HEK293 (cell line): ENCODE measurements around the gene EGFLAM.
A peak's percentile ranks its signal among the peaks of the same experiment; 100 is the strongest.

Experiments used
- BCL11A ChIP-seq: fragments of 450-650 bp; formaldehyde crosslinking; IDR thresholded peaks from 2 replicates; pipeline ENCODE4 v1.5.1; 2016; ENCODE audit warnings: low read depth, missing biosample characterization, missing genetic modification characterization
- BCL11B ChIP-seq: fragments of 450-650 bp; formaldehyde crosslinking; IDR thresholded peaks from 2 replicates; pipeline ENCODE4 v1.5.1; 2016; ENCODE audit warnings: low read depth, missing biosample characterization, missing genetic modification characterization
- HOXD13 ChIP-seq: sonication (generic); formaldehyde crosslinking; IDR thresholded peaks from 2 replicates; pipeline ENCODE4 v1.8.0; 2022; ENCODE audit warnings: missing genetic modification reagents, borderline replicate concordance
- IKZF3 ChIP-seq: fragments of 450-650 bp; IDR thresholded peaks from 2 replicates; pipeline ENCODE4 v1.5.0; 2018; ENCODE audit warnings: missing biosample characterization, mild to moderate bottlenecking, missing genetic modification characterization, moderate library complexity
- RBAK ChIP-seq: fragments of 450-650 bp; formaldehyde crosslinking; IDR thresholded peaks from 2 replicates; pipeline ENCODE4 v1.5.1; 2016; ENCODE audit warnings: missing biosample characterization, missing genetic modification characterization
- TCF7L2 ChIP-seq: IDR thresholded peaks from 2 replicates; pipeline ENCODE4 v1.6.1; 2011; ENCODE audit warnings: low read depth, mild to moderate bottlenecking, inconsistent platforms, low read length, moderate library complexity, borderline replicate concordance
- ZBTB7A ChIP-seq: fragments of 450-650 bp; formaldehyde crosslinking; IDR thresholded peaks from 2 replicates; pipeline ENCODE4 v1.5.1; 2016; ENCODE audit warnings: low read depth, missing biosample characterization, missing genetic modification characterization
- ZNF155 ChIP-seq: fragments of 450-650 bp; formaldehyde crosslinking; IDR thresholded peaks from 2 replicates; pipeline ENCODE4 v1.5.1; 2016; ENCODE audit warnings: missing biosample characterization, missing genetic modification characterization
- ZNF19 ChIP-seq: fragments of 450-650 bp; formaldehyde crosslinking; IDR thresholded peaks from 2 replicates; pipeline ENCODE4; 2016; ENCODE audit warnings: missing biosample characterization, missing genetic modification characterization, low read depth
- ZNF239 ChIP-seq: fragments of 450-650 bp; formaldehyde crosslinking; IDR thresholded peaks from 2 replicates; pipeline ENCODE4 v1.5.1; 2016; ENCODE audit warnings: missing biosample characterization, missing genetic modification characterization
- ZNF24 ChIP-seq: fragments of 450-650 bp; formaldehyde crosslinking; IDR thresholded peaks from 2 replicates; pipeline ENCODE4 v1.5.1; 2016; ENCODE audit warnings: missing biosample characterization, missing genetic modification characterization
- ZNF274 ChIP-seq, 2 experiments: fragments of 200-500 bp in 1 of 2; fragments of 450-650 bp in 1 of 2; sonication (Bioruptor generic) in 1 of 2; formaldehyde crosslinking in 1 of 2; IDR thresholded peaks; 2 replicates each; pipeline versions ENCODE4 v1.5.1 to v1.6.1; 2014 to 2016; ENCODE audit warnings: borderline replicate concordance in 1 of 2, inconsistent platforms in 1 of 2, low read length in 1 of 2, missing biosample characterization in 1 of 2, missing genetic modification characterization in 1 of 2
- ZNF354C ChIP-seq: fragments of 450-650 bp; formaldehyde crosslinking; IDR thresholded peaks from 2 replicates; pipeline ENCODE4 v1.5.1; 2016; ENCODE audit warnings: missing biosample characterization, missing genetic modification characterization, low read depth, borderline replicate concordance
- ZNF366 ChIP-seq: fragments of 450-650 bp; formaldehyde crosslinking; conservative IDR thresholded peaks from 2 replicates; pipeline ENCODE4 v1.5.1; 2016; ENCODE audit warnings: missing biosample characterization, missing genetic modification characterization
- ZNF510 ChIP-seq: fragments of 450-650 bp; formaldehyde crosslinking; IDR thresholded peaks from 2 replicates; pipeline ENCODE4 v1.5.1; 2018; ENCODE audit warnings: mild to moderate bottlenecking, missing genetic modification characterization, missing biosample characterization; ENCODE audit not compliant: insufficient replicate concordance
- ZNF529 ChIP-seq: fragments of 450-650 bp; formaldehyde crosslinking; IDR thresholded peaks from 2 replicates; pipeline ENCODE4 v1.5.1; 2017; ENCODE audit warnings: missing genetic modification characterization, missing biosample characterization; ENCODE audit not compliant: insufficient replicate concordance
- ZNF530 ChIP-seq: fragments of 450-650 bp; formaldehyde crosslinking; IDR thresholded peaks from 2 replicates; pipeline ENCODE4 v1.5.1; 2016; ENCODE audit warnings: low read depth, missing biosample characterization, missing genetic modification characterization
- ZNF560 ChIP-seq: fragments of 450-650 bp; formaldehyde crosslinking; IDR thresholded peaks from 2 replicates; pipeline ENCODE4 v1.5.1; 2017; ENCODE audit warnings: missing biosample characterization, missing genetic modification characterization, borderline replicate concordance
- ZNF596 ChIP-seq: fragments of 450-650 bp; IDR thresholded peaks from 2 replicates; pipeline ENCODE4 v1.5.0; 2018; ENCODE audit warnings: missing biosample characterization, mild to moderate bottlenecking, missing genetic modification characterization, moderate library complexity
- ZNF600 ChIP-seq: fragments of 450-650 bp; formaldehyde crosslinking; IDR thresholded peaks from 2 replicates; pipeline ENCODE4 v1.5.1; 2016; ENCODE audit warnings: missing biosample characterization, missing genetic modification characterization
- ZNF654 ChIP-seq: fragments of 450-650 bp; formaldehyde crosslinking; IDR thresholded peaks from 2 replicates; pipeline ENCODE4 v1.5.1; 2016; ENCODE audit warnings: low read depth, missing biosample characterization, missing genetic modification characterization
- ZNF707 ChIP-seq: fragments of 450-650 bp; formaldehyde crosslinking; IDR thresholded peaks from 2 replicates; pipeline ENCODE4 v1.5.1; 2016; ENCODE audit warnings: missing biosample characterization, missing genetic modification characterization
- ZNF843 ChIP-seq: fragments of 450-650 bp; formaldehyde crosslinking; IDR thresholded peaks from 2 replicates; pipeline ENCODE4 v1.5.1; 2016; ENCODE audit warnings: missing biosample characterization, missing genetic modification characterization
- TF ChIP-seq, protein P1 (sequence below): fragments of 450-650 bp; formaldehyde crosslinking; IDR thresholded peaks from 2 replicates; pipeline ENCODE4 v1.5.1; 2016; ENCODE audit warnings: missing biosample characterization, missing genetic modification characterization
- TF ChIP-seq, protein P2 (sequence below): fragments of 450-650 bp; formaldehyde crosslinking; IDR thresholded peaks from 2 replicates; pipeline ENCODE4 v1.5.1; 2016; ENCODE audit warnings: missing biosample characterization, missing genetic modification characterization
- TF ChIP-seq, protein P3 (sequence below): fragments of 450-650 bp; formaldehyde crosslinking; IDR thresholded peaks from 2 replicates; pipeline ENCODE4 v1.5.1; 2017; ENCODE audit warnings: missing biosample characterization, missing genetic modification characterization
- TF ChIP-seq, protein P4 (sequence below): fragments of 450-650 bp; formaldehyde crosslinking; IDR thresholded peaks from 2 replicates; pipeline ENCODE4 v1.5.1; 2016; ENCODE audit warnings: missing biosample characterization, missing genetic modification characterization
- TF ChIP-seq, protein P5 (sequence below): fragments of 450-650 bp; formaldehyde crosslinking; IDR thresholded peaks from 2 replicates; pipeline ENCODE4 v1.5.1; 2016; ENCODE audit warnings: missing biosample characterization, missing genetic modification characterization
- TF ChIP-seq, protein P6 (sequence below): fragments of 450-650 bp; formaldehyde crosslinking; IDR thresholded peaks from 2 replicates; pipeline ENCODE4 v1.5.1; 2016; ENCODE audit warnings: missing biosample characterization, missing genetic modification characterization

The EGFLAM gene

DNA sequence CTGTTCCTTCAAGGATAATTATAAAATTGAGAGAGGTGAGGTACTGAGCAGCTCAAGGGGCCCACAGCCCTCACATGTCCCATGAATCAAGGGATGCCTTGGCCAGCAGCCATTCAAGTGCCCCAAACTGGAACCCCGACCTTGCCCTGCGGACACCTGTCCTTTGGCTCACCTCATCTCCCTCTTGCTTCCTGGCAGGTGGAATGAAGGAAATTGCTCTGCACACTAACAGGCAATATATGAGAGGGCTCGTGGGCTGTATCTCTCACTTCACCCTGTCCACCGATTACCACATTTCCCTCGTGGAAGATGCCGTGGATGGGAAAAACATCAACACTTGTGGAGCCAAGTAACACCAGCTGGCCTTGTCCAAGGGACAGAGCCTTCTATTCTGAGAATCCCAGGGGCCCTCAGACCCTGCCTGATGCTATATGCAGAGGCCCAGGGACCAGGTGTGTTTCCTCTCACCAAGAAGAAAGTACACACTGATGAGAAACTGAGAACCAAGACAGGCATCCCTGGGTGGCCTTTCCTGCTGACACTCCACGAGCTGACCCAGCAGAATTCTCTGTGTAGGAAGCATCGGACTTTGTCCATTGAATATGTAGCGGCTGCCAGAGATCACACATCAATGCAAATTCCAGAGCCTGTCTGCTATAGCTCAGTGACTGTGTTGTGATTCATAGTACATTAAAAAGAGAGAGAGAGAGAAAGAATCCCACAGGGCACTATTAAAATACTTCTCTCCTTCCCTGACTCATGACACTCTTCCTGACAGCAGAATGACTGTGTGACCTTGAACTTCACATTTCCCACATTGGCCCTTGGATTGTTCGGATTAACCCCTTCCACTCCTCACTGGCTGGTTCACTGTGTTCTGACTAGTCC lies 205.5 kb downstream of the EGFLAM start (continued):
- TF ChIP-seq ZNF600 (tag by site-specific recombination) (peak; percentile 93), ZNF596 (tag by site-specific recombination) (no peak), BCL11A (tag by site-specific recombination) (0 out of 2 replicates have a peak, but pooled peaks have one; percentile 40), ZNF366 (no peak), ZNF354C (tag by site-specific recombination) (no peak), RBAK (tag by site-specific recombination) (no peak), ZNF654 (no peak), ZNF155 (tag by site-specific recombination) (no peak), ZNF707 (no peak), ZNF529 (no peak), TCF7L2 (no peak), IKZF3 (tag by site-specific recombination) (no peak), ZBTB7A (no peak), ZNF274 (IDR thresholded peaks at IDR 0.05; ENCODE audit: low read length) (no peak), ZNF274 (tag by site-specific recombination; IDR thresholded peaks at IDR 0.05; ENCODE audit: borderline replicate concordance) (no peak), ZNF843 (tag by site-specific recombination) (peak; percentile 41; the same call in 1 of the 2 replicates), ZNF510 (tag by site-specific recombination) (no peak), BCL11B (tag by site-specific recombination) (no peak), HOXD13 (CRISPR knock-in tag) (0 out of 2 replicates have a peak, but pooled peaks have one; percentile 61), ZNF560 (tag by site-specific recombination) (no peak), ZNF19 (tag by site-specific recombination) (no peak), ZNF530 (tag by site-specific recombination) (no peak), ZNF239 (no peak), ZNF24 (tag by site-specific recombination) (no peak)
- TF ChIP-seq, protein P1, sequence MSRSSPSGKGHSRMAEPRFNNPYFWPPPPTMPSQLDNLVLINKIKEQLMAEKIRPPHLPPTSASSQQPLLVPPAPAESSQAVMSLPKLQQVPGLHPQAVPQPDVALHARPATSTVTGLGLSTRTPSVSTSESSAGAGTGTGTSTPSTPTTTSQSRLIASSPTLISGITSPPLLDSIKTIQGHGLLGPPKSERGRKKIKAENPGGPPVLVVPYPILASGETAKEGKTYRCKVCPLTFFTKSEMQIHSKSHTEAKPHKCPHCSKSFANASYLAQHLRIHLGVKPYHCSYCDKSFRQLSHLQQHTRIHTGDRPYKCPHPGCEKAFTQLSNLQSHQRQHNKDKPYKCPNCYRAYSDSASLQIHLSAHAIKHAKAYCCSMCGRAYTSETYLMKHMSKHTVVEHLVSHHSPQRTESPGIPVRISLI (tag by site-specific recombination), result no peak
- TF ChIP-seq, protein P2, sequence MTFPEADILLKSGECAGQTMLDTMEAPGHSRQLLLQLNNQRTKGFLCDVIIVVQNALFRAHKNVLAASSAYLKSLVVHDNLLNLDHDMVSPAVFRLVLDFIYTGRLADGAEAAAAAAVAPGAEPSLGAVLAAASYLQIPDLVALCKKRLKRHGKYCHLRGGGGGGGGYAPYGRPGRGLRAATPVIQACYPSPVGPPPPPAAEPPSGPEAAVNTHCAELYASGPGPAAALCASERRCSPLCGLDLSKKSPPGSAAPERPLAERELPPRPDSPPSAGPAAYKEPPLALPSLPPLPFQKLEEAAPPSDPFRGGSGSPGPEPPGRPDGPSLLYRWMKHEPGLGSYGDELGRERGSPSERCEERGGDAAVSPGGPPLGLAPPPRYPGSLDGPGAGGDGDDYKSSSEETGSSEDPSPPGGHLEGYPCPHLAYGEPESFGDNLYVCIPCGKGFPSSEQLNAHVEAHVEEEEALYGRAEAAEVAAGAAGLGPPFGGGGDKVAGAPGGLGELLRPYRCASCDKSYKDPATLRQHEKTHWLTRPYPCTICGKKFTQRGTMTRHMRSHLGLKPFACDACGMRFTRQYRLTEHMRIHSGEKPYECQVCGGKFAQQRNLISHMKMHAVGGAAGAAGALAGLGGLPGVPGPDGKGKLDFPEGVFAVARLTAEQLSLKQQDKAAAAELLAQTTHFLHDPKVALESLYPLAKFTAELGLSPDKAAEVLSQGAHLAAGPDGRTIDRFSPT (tag by site-specific recombination), result peak; percentile 34; the same call in 1 of the 2 replicates
- TF ChIP-seq, protein P3, sequence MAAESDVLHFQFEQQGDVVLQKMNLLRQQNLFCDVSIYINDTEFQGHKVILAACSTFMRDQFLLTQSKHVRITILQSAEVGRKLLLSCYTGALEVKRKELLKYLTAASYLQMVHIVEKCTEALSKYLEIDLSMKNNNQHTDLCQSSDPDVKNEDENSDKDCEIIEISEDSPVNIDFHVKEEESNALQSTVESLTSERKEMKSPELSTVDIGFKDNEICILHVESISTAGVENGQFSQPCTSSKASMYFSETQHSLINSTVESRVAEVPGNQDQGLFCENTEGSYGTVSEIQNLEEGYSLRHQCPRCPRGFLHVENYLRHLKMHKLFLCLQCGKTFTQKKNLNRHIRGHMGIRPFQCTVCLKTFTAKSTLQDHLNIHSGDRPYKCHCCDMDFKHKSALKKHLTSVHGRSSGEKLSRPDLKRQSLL (tag by site-specific recombination), result peak; percentile 19; the same call in 1 of the 2 replicates
- TF ChIP-seq, protein P4, sequence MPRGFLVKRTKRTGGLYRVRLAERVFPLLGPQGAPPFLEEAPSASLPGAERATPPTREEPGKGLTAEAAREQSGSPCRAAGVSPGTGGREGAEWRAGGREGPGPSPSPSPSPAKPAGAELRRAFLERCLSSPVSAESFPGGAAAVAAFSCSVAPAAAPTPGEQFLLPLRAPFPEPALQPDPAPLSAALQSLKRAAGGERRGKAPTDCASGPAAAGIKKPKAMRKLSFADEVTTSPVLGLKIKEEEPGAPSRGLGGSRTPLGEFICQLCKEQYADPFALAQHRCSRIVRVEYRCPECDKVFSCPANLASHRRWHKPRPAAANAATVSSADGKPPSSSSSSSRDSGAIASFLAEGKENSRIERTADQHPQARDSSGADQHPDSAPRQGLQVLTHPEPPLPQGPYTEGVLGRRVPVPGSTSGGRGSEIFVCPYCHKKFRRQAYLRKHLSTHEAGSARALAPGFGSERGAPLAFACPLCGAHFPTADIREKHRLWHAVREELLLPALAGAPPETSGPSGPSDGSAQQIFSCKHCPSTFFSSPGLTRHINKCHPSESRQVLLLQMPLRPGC, result peak; percentile 71; the same call in 1 of the 2 replicates
- TF ChIP-seq, protein P5, sequence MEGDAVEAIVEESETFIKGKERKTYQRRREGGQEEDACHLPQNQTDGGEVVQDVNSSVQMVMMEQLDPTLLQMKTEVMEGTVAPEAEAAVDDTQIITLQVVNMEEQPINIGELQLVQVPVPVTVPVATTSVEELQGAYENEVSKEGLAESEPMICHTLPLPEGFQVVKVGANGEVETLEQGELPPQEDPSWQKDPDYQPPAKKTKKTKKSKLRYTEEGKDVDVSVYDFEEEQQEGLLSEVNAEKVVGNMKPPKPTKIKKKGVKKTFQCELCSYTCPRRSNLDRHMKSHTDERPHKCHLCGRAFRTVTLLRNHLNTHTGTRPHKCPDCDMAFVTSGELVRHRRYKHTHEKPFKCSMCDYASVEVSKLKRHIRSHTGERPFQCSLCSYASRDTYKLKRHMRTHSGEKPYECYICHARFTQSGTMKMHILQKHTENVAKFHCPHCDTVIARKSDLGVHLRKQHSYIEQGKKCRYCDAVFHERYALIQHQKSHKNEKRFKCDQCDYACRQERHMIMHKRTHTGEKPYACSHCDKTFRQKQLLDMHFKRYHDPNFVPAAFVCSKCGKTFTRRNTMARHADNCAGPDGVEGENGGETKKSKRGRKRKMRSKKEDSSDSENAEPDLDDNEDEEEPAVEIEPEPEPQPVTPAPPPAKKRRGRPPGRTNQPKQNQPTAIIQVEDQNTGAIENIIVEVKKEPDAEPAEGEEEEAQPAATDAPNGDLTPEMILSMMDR, result no peak
- TF ChIP-seq, protein P6, sequence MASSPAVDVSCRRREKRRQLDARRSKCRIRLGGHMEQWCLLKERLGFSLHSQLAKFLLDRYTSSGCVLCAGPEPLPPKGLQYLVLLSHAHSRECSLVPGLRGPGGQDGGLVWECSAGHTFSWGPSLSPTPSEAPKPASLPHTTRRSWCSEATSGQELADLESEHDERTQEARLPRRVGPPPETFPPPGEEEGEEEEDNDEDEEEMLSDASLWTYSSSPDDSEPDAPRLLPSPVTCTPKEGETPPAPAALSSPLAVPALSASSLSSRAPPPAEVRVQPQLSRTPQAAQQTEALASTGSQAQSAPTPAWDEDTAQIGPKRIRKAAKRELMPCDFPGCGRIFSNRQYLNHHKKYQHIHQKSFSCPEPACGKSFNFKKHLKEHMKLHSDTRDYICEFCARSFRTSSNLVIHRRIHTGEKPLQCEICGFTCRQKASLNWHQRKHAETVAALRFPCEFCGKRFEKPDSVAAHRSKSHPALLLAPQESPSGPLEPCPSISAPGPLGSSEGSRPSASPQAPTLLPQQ, result no peak
